Fibroblast of upper back skin (primary cell): ENCODE results near the gene CPB1.

Source experiments
- DNase-seq: peaks from one replicate; pipeline ENCODE4 v3.0.0-alpha.2; 2013

CPB1 gene

GRCh38 chr3:148884261-148884660, 56.6 kb downstream of the CPB1 start:
- DNase-seq: no peak

GRCh38 chr3:148889828-148890227, 62.2 kb downstream of the CPB1 start:
- no peak for DNase-seq

DNA sequence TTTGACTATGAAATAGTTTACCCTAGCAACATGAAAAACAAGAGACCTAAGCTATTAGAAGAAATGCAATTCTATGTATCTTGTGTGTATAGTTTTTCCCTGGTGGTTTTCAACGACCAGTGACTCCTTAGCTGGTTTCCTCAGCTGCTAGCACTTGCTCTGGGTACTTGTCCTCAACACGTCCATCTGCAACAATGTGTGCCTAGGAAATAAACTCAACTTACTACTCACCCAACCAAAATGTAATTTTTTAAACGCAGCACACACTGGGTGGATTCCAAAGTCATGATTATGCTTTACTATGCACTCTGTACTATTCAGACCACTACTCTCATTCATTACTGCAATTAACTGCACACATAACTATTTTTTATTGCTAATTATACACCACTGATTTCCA, 68.5 kb downstream of the CPB1 start:
- DNase-seq: no peak

DNA sequence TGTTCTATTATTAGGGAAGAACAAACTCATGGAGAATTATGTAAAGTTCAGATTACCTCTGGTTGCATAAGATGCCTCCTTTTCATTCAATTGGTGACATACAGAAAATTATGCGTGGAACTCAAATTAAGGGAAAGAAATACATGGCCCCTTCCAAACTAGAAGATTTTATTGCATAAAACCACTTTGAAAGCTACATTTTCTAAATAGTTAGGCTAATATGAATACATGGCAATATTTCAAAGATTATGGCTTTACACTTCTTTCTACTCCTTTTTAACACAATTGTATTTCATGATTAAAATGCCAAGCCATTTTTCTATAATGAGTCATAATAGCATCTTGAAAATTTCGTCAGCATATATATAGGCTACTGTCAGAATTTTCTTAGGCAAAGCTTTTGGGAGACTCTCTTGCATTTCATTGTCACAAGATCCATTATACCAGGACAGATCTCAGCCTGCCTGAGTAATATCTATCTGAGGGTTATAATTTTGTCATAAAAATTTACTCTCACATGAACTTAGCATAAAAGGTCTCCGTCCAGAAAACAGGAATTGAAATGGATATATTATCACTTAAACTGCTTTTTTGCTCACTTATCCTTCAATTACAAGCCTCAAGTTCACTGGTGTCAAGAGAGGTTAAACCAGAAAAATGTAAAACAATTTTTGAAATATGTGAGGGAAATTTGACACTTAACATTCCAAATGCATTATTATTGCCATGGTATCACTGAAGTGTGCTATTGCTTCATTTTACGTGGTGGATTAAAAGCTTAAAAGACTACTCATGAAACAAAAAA, 74.6 kb downstream of the CPB1 start:
- peak; percentile 91 for DNase-seq

- DNase-seq: peak; percentile 84
Observed at GRCh38 chr3:148903022-148903442, 75.4 kb downstream of the CPB1 start.

DNA sequence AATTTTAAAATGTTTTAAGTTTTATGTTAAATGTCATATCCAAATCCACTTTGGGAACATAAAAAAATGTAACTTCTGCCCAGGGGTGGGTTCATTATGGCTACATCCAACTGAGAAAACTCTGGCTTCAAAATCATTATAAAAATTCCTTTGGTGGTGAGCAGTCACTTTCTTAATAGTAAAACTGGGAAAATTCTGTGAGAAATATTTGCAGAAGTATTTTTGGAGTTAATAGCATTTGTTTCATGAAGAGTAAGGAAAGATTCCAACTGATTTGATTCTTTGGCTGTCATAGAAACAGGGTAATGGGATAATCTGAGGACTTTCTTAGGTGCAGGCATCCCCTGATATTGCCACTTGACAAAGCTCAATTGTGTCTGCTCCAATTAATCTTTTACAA, 76.3 kb downstream of the CPB1 start:
- DNase-seq: peak; percentile 32

DNA sequence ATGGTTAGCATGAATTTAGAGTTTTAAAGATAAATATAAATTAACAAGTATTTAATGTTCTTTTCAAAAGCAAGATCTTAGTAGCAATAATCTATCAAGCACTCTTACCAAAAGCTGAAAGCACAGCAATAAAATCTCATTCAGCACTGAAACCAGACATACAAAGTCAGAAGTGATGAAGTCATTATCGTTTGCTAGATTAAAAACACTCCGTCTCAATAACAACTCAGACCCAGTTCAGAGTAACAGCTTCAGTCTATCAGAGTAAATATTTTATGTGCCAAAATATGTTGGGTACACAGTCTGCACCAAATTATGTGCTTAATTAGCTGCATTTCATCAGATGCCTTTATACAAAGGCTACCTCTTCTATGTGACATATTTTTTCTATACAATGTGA, 79.1 kb downstream of the CPB1 start:
- DNase-seq: no peak
